GM12878 (cell line): ENCODE measurements around the gene MKRN1. TPM values are rescaled to one million over a fixed set of nuclear protein-coding genes. Genes with fewer than 3 reads are reported as not detected.

Source experiments
- ATAC-seq: fragments of 200-7000 bp; cut with Tn5 transposase; 3 replicates; pipeline ENCODE4 v1.9.1; 2020; ENCODE audit warnings: mild to moderate bottlenecking, moderate library complexity
- BruUV-seq: library from RNA; stranded (reverse); fragments of 400-500 nt; replicated peaks from 2 replicates; lab custom pipeline; 2021; lab: Mats Ljungman, UMichigan
- CTCF ChIA-PET: fragments of 300-600 bp; sonication (Branson Sonifier 250); formaldehyde crosslinking; extraction: SDS; loops from one replicate; lab custom pipeline; 2021; ENCODE audit warnings: inconsistent platforms; lab: Yijun Ruan, JAX
- POLR2A ChIA-PET: fragments of 350-600 bp; formaldehyde crosslinking; extraction: SDS; loops from one replicate; lab custom pipeline; 2021; ENCODE audit warnings: inconsistent platforms; lab: Charles Lee
- RAD21 ChIA-PET: fragments of 300-600 bp; sonication (Branson Sonifier 250); formaldehyde crosslinking; loops from one replicate; lab custom pipeline; 2023; ENCODE audit warnings: antibody characterized with exemption; ENCODE audit not compliant: unreplicated experiment; lab: Charles Lee
- SMC1A ChIA-PET: fragments of 300-600 bp; sonication (Branson Sonifier 250); formaldehyde crosslinking; loops from one replicate; lab custom pipeline; 2023; ENCODE audit not compliant: unreplicated experiment, uncharacterized antibody; lab: Charles Lee
- DNase-seq: peaks from one replicate; pipeline ENCODE4 v3.0.0-alpha.2; 2011; ENCODE audit warnings: low read depth, low spot score
- FAIRE-seq: peaks from 3 replicates; lab custom pipeline; 2011; peaks lifted over from hg19 to GRCh38; lab: Jason Lieb, UNC
- H2AFZ ChIP-seq: 2 replicates; pipeline ENCODE4 v1.6.0; 2011; ENCODE audit warnings: low read depth, low read length, control low read depth; ENCODE audit not compliant: control insufficient read depth
- H3K27ac ChIP-seq: 2 replicates; pipeline ENCODE4 v1.5.1; 2011; ENCODE audit warnings: control low read depth; ENCODE audit not compliant: control insufficient read depth, insufficient read depth
- H3K27me3 ChIP-seq, 2 experiments: replicated peaks in 1 of 2; 2 replicates each; pipeline versions ENCODE4 v1.6.0 to v1.6.1; 2011; ENCODE audit warnings: low read length in 1 of 2; ENCODE audit not compliant: control insufficient read depth in 2 of 2, insufficient read depth in 2 of 2
- H3K36me3 ChIP-seq, 2 experiments: 2 replicates each; pipeline ENCODE4 v1.5.1; 2011; ENCODE audit warnings: low read length in 1 of 2; ENCODE audit not compliant: control insufficient read depth in 2 of 2, insufficient read depth in 2 of 2
- H3K4me1 ChIP-seq: 2 replicates; pipeline ENCODE4 v1.6.1; 2011; ENCODE audit warnings: mild to moderate bottlenecking, low read length, moderate library complexity, mixed read lengths; ENCODE audit not compliant: control insufficient read depth, insufficient read depth
- H3K4me2 ChIP-seq: 2 replicates; pipeline ENCODE4 v1.6.0; 2011; ENCODE audit warnings: control low read depth; ENCODE audit not compliant: control insufficient read depth, insufficient read depth
- H3K4me3 ChIP-seq: fragments of 200-600 bp; sonication (generic); 2 replicates; pipeline ENCODE4 v1.5.1; 2016
- H3K79me2 ChIP-seq: 2 replicates; pipeline ENCODE4 v1.6.0; 2011; ENCODE audit warnings: low read length; ENCODE audit not compliant: control insufficient read depth, insufficient read depth
- H3K9ac ChIP-seq: 2 replicates; pipeline ENCODE4 v1.8.0; 2011; ENCODE audit warnings: low read length, control low read depth, mixed read lengths; ENCODE audit not compliant: control insufficient read depth, insufficient read depth
- H3K9me3 ChIP-seq: replicated peaks from 3 replicates; pipeline ENCODE4 v1.5.1; 2011; ENCODE audit warnings: mild to moderate bottlenecking, low read length; ENCODE audit not compliant: control insufficient read depth, insufficient read depth
- H4K20me1 ChIP-seq: 2 replicates; pipeline ENCODE4 v1.6.0; 2011; ENCODE audit not compliant: control insufficient read depth, insufficient read depth
- BACH1 ChIP-seq: fragments of 450-650 bp; IDR thresholded peaks from 2 replicates; pipeline ENCODE4 v1.6.1; 2017; ENCODE audit warnings: mild to moderate bottlenecking, borderline replicate concordance
- FOXM1 ChIP-seq: IDR thresholded peaks from 2 replicates; pipeline ENCODE4 v1.6.1; 2012; ENCODE audit warnings: low read depth, mild to moderate bottlenecking, inconsistent platforms, low read length, moderate library complexity
- HCFC1 ChIP-seq: fragments of 150-350 bp; IDR thresholded peaks from 2 replicates; pipeline ENCODE4 v1.6.1; 2014; ENCODE audit warnings: low read length
- HDAC2 ChIP-seq: fragments of 200-600 bp; sonication (generic); IDR thresholded peaks from 2 replicates; pipeline ENCODE4 v1.6.1; 2017
- LARP7 ChIP-seq: fragments of 450-650 bp; IDR thresholded peaks from 2 replicates; pipeline ENCODE4 v1.6.1; 2017; ENCODE audit warnings: mild to moderate bottlenecking
- NBN ChIP-seq: fragments of 450-650 bp; IDR thresholded peaks from 2 replicates; pipeline ENCODE4 v1.6.1; 2016
- SMAD5 ChIP-seq: IDR thresholded peaks from 2 replicates; pipeline ENCODE4 v1.6.1; 2016; ENCODE audit warnings: antibody characterized with exemption, low read depth
- STAT1 ChIP-seq: fragments of 450-650 bp; conservative IDR thresholded peaks from 2 replicates; pipeline ENCODE4 v1.6.1; 2014; ENCODE audit warnings: antibody characterized with exemption, mild to moderate bottlenecking
- TCF3 ChIP-seq: IDR thresholded peaks from 2 replicates; pipeline ENCODE4 v1.6.1; 2012; ENCODE audit warnings: low read depth, mild to moderate bottlenecking, low read length, borderline replicate concordance; ENCODE audit not compliant: insufficient read depth
- ZNF24 ChIP-seq: fragments of 450-650 bp; IDR thresholded peaks from 2 replicates; pipeline ENCODE4 v1.6.1; 2017; ENCODE audit warnings: antibody characterized with exemption, mild to moderate bottlenecking
- WGBS: methylation state at CpG from one replicate; pipeline ENCODE4 v1.1.6; 2016; ENCODE audit warnings: low lambda C conversion rate; ENCODE audit not compliant: insufficient replicate concordance, insufficient coverage; ENCODE audit errors: missing lambda C conversion rate; 5-methylcytosine and 5-hydroxymethylcytosine counted together
- in situ Hi-C: fragments of 300-500 bp; cut with MboI; formaldehyde crosslinking; loops from 9 replicates; pipeline ENCODE4 v1.14.3; 2018; ENCODE audit warnings: mixed read lengths
- intact Hi-C: fragments of 100-400 bp; cut with micrococcal nuclease; formaldehyde crosslinking; loops from one replicate; pipeline ENCODE4 v1.14.2; 2022; ENCODE audit not compliant: unreplicated experiment
- polyA plus RNA-seq, 11 experiments: library from polyadenylated mRNA; depleted of rRNA in 4 of 11; unstranded in 6 of 11; stranded (reverse) in 5 of 11; fragments of >200 nt; fragmentation: Nextera tagmentation in 4 of 11; fragmentation: Illumina TruSeq in 1 of 11; extraction: Ambion mirVana in 4 of 11; extraction: Trizol in 1 of 11; gene quantifications; 1 replicate in 1 of 11; 2 replicates in 10 of 11; pipeline versions ENCODE4 v1.2.1 to v1.2.3, GENCODE V29; 2011 to 2016; ENCODE audit warnings: inconsistent platforms in 2 of 11, missing spikeins in 2 of 11, low read depth in 1 of 11
- total RNA-seq, 4 experiments: library from RNA; depleted of rRNA in 3 of 4; stranded (reverse); fragments of >200 nt in 3 of 4; fragmentation: Illumina TruSeq in 1 of 4; extraction: Trizol in 1 of 4; gene quantifications; 2 replicates each; pipeline versions ENCODE4 v1.2.1 to v1.2.3, GENCODE V29; 2013 to 2021
- TF ChIP-seq, protein P1 (sequence below): fragments of 450-650 bp; IDR thresholded peaks from 2 replicates; pipeline ENCODE4 v1.6.1; 2017; ENCODE audit warnings: mild to moderate bottlenecking, moderate library complexity
- TF ChIP-seq, protein P2 (sequence below): IDR thresholded peaks from 2 replicates; pipeline ENCODE4 v1.6.1; 2012; ENCODE audit warnings: low read depth, low read length, improper control_type of control experiment
- TF ChIP-seq, protein P3 (sequence below): fragments of 450-650 bp; IDR thresholded peaks from 2 replicates; pipeline ENCODE4 v1.6.1; 2017; ENCODE audit warnings: antibody characterized with exemption, mild to moderate bottlenecking, moderate library complexity
- TF ChIP-seq, protein P4 (sequence below): fragments of 450-650 bp; IDR thresholded peaks from 2 replicates; pipeline ENCODE4 v1.6.1; 2017; ENCODE audit warnings: borderline replicate concordance

MKRN1 gene
- total and polyA plus RNA-seq, 10 of the 15 experiments (the other 5 are each of a cell fraction or from before 2014, with no cell fraction given): 19.1 to 61.3 (median 50.6) TPM

DNA sequence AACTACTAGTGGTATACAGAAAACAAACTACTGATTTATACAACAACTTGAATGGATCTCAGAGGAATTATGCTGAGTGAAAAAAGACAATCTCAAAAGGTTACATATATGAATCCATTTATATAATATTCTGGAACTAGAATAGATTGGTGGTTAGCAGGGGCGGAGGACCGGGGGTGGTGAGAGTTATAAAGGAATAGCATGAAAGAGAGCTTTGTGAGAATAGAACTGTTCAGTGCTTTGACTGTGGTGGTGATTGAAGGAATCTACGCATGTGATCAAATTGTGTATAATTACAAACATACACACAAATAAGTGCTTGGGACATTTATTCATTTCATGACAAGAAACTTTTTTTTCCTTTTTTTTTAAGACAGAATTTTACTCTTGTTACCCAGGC is 55.8 kb downstream of the MKRN1 start (continued):
- TF ChIP-seq, protein P1, sequence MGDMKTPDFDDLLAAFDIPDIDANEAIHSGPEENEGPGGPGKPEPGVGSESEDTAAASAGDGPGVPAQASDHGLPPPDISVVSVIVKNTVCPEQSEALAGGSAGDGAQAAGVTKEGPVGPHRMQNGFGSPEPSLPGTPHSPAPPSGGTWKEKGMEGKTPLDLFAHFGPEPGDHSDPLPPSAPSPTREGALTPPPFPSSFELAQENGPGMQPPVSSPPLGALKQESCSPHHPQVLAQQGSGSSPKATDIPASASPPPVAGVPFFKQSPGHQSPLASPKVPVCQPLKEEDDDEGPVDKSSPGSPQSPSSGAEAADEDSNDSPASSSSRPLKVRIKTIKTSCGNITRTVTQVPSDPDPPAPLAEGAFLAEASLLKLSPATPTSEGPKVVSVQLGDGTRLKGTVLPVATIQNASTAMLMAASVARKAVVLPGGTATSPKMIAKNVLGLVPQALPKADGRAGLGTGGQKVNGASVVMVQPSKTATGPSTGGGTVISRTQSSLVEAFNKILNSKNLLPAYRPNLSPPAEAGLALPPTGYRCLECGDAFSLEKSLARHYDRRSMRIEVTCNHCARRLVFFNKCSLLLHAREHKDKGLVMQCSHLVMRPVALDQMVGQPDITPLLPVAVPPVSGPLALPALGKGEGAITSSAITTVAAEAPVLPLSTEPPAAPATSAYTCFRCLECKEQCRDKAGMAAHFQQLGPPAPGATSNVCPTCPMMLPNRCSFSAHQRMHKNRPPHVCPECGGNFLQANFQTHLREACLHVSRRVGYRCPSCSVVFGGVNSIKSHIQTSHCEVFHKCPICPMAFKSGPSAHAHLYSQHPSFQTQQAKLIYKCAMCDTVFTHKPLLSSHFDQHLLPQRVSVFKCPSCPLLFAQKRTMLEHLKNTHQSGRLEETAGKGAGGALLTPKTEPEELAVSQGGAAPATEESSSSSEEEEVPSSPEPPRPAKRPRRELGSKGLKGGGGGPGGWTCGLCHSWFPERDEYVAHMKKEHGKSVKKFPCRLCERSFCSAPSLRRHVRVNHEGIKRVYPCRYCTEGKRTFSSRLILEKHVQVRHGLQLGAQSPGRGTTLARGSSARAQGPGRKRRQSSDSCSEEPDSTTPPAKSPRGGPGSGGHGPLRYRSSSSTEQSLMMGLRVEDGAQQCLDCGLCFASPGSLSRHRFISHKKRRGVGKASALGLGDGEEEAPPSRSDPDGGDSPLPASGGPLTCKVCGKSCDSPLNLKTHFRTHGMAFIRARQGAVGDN: no peak

DNA sequence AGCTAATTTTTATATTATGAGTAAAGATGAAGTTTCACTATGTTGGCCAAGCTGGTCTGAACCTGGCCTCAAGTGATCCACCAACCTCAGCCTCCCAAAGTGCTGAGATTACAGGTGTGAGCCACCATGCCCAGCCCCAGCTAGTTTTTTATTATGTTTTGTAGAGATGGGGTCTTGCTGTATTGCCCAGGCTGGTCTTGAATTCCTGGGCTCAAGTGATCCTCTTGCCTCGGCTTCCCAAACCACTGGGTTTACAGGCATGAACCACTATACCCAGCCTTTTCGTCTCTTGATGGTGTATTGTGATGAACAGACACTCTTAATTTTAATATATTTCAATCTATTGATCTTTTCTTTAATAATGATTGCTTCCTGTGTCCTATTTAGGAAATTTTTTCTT is 57.8 kb downstream of the MKRN1 start:
- H3K9ac ChIP-seq: no peak overlapping the region
- WGBS: 71% methylated on average over 2 of the region's 2 CpGs
- TF ChIP-seq SMAD5: no peak
- TF ChIP-seq, protein P2, sequence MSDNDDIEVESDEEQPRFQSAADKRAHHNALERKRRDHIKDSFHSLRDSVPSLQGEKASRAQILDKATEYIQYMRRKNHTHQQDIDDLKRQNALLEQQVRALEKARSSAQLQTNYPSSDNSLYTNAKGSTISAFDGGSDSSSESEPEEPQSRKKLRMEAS: no peak
- no peak for TF ChIP-seq HCFC1
- TF ChIP-seq BACH1: no peak
- TF ChIP-seq, protein P3, sequence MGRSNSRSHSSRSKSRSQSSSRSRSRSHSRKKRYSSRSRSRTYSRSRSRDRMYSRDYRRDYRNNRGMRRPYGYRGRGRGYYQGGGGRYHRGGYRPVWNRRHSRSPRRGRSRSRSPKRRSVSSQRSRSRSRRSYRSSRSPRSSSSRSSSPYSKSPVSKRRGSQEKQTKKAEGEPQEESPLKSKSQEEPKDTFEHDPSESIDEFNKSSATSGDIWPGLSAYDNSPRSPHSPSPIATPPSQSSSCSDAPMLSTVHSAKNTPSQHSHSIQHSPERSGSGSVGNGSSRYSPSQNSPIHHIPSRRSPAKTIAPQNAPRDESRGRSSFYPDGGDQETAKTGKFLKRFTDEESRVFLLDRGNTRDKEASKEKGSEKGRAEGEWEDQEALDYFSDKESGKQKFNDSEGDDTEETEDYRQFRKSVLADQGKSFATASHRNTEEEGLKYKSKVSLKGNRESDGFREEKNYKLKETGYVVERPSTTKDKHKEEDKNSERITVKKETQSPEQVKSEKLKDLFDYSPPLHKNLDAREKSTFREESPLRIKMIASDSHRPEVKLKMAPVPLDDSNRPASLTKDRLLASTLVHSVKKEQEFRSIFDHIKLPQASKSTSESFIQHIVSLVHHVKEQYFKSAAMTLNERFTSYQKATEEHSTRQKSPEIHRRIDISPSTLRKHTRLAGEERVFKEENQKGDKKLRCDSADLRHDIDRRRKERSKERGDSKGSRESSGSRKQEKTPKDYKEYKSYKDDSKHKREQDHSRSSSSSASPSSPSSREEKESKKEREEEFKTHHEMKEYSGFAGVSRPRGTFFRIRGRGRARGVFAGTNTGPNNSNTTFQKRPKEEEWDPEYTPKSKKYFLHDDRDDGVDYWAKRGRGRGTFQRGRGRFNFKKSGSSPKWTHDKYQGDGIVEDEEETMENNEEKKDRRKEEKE: no peak
- no peak for TF ChIP-seq NBN
- TF ChIP-seq HDAC2: no peak
- TF ChIP-seq STAT1: no peak
- TF ChIP-seq FOXM1: no peak
- TF ChIP-seq, protein P4, sequence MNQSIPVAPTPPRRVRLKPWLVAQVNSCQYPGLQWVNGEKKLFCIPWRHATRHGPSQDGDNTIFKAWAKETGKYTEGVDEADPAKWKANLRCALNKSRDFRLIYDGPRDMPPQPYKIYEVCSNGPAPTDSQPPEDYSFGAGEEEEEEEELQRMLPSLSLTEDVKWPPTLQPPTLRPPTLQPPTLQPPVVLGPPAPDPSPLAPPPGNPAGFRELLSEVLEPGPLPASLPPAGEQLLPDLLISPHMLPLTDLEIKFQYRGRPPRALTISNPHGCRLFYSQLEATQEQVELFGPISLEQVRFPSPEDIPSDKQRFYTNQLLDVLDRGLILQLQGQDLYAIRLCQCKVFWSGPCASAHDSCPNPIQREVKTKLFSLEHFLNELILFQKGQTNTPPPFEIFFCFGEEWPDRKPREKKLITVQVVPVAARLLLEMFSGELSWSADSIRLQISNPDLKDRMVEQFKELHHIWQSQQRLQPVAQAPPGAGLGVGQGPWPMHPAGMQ: no peak
- TF ChIP-seq ZNF24: no peak
- no peak for TF ChIP-seq LARP7
- no peak for TF ChIP-seq TCF3
- ATAC-seq (no peak), DNase-seq (no peak), FAIRE-seq (no peak)
- ChIA-PET SMC1A (no interaction called here), RAD21 (no interaction called here), CTCF (no interaction called here), POLR2A (no interaction called here)
- intact Hi-C loops: no loop called here
- H4K20me1 ChIP-seq: no peaks in the 10 kb centered on the region
- in situ Hi-C loops: no loop called here
- H2AFZ ChIP-seq: no peak overlapping the region
- H3K4me3 ChIP-seq: no peak overlapping the region
- H3K27me3 ChIP-seq: no peaks in the 10 kb centered on the region
- no peaks in the 10 kb centered on the region for H3K36me3 ChIP-seq
- no TSS peak for BruUV-seq
- H3K9me3 ChIP-seq: no peaks in the 10 kb centered on the region
- H3K4me1 ChIP-seq: no peaks in the 10 kb centered on the region
- no peak overlapping the region for H3K27ac ChIP-seq
- H3K4me2 ChIP-seq: no peak overlapping the region
- H3K79me2 ChIP-seq: no peaks in the 10 kb centered on the region
